Iris pigment epithelial cell (primary cell): ENCODE measurements around the gene SLC25A14.
"Not testable (repeated sequence)": the region's sequence is repeated elsewhere in the genome, so short reads cannot be mapped to it uniquely, and the experiment has no call there.

Source experiments
- DNase-seq: peaks from one replicate; pipeline ENCODE4 v3.0.0-alpha.2; 2011; ENCODE audit warnings: low read depth

The SLC25A14 gene

GRCh38 chrX:130339408-130340222, at the start of gene SLC25A14:
TSS of gene SLC25A14 (plus strand) at chrX:130339919. CDS start at chrX:130340279, 360 bp downstream.
- DNase-seq: peak; percentile 61

DNA sequence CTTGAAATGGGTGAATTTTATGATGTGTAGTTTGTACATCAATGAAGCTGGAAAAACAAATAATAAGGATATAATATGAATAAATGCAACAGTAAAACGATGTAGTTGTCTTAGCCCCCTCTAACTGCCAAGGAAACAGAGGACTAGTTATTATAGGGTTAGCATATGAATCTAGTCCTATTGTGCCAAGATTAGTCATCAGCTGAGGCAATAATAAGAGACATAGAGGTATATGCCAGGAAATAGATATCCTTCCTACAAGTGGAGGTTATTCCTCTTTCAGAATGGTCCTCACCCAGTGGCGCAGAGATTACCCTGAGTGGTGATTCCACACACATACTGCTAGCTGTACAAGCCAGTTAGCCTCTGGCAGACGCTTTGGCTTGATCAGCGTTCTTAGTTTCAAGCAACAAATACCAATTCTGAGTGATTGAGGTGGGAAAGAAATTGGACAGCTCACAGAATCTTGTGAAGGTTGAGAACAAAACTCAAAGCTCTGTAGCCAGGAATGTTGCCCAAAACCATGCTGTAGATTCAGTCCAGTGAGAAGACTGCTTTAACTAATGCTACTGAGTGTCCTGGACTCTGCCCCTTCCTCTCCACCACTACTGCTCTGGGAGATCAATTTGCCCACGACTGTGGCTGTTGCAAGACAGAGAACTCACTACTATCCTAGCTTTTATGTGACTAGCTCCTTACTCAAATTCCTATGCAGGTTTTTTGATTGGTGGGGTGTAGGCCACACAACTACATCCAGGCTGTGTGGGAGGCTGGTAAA, 44.0 kb upstream of the SLC25A14 start:
- DNase-seq: peak; percentile 23

- DNase-seq: no peak
Observed at GRCh38 chrX:130296297-130296678, 43.4 kb upstream of the SLC25A14 start.

DNA sequence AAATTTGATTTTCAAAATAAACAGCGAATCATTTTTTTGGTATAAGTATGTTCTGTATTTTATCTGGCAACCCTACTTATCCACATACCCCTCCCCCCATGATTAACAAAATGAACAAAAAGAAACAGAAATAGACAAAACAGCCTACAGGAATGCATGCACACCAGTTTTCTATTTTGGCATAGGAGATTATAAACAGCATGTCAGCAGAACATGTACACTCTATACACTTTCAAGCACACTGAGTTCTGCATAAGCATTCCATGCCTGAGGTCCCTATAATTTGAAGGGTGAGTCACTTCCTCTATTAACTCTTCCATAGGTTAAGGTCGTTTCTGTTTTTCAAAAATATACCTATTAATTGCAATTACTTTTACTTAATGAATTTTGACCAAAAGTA, 43.0 kb upstream of the SLC25A14 start:
- peak; percentile 23 for DNase-seq

- no peak for DNase-seq
Observed at GRCh38 chrX:130299279-130300009, 40.3 kb upstream of the SLC25A14 start.

DNA sequence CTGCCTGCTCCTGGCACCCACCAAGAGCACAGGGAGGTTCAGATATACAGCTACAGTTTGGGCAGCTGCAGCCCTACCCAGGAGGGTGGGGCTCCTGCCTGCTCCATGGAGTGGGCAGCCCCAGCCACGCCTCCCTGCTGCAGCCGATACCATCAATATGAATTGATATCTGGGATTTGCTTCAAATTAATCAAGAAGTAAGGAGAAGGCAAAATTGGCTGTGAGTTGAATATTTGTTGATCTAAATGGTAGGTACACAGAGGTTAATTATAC, 39.8 kb upstream of the SLC25A14 start:
- DNase-seq: no peak

DNA sequence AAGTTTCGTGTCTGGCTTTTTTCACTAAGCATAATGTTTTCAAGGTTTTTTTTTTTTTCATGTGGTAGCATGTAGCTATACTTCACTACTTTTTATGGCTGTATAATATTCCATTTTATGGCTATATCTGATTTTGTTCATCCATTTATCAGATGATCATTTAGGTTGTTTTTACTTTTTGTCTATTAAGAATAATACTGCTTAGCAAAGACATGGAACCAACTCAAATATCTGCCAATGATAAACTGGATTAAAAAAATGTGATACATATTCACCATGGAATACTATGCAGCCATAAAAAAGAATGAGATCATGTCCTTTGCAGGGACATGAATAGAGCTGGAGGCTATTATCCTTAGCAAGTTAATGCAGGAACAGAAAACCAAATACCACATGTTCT, 38.3 kb upstream of the SLC25A14 start:
- no peak for DNase-seq

DNA sequence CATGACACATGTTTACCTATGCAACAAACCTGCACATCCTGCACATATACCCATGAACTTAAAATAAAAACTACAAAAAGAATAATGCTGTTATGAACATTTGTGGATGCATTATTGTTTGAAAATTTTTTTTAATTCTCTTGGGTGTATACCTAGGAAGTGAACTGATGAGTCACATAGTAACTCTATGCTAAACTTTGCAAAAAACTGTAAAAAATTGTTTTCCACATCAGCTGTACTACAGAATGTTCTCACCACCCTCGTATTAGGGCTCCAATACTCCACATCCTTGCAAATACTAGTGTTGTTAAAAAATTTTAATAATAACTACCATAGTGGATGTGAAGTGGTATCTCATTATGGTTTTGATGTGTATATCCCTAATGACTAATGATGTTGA, 37.7 kb upstream of the SLC25A14 start:
- DNase-seq: no peak

GRCh38 chrX:130304587-130305368, 34.9 kb upstream of the SLC25A14 start:
- no peak for DNase-seq

DNA sequence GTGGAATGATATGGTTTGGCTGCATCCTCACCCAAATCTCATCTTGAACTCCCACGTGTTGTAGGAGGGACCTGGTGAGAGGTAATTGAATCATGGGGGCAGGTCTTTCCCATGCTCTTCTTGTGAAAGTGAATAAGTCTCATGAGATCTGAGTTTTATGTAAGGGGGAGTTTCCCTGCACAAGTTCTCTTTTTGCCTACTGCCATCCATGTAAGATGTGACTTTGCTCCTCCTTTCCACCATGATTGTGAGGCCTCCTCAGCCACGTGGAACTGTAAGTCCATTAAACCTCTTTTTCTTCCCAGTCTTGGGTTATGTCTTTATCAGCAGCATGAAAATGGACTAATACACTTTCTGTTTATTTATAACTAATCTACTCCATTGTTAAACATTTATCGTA, 19.8 kb upstream of the SLC25A14 start:
- DNase-seq: not testable (repeated sequence)

DNA sequence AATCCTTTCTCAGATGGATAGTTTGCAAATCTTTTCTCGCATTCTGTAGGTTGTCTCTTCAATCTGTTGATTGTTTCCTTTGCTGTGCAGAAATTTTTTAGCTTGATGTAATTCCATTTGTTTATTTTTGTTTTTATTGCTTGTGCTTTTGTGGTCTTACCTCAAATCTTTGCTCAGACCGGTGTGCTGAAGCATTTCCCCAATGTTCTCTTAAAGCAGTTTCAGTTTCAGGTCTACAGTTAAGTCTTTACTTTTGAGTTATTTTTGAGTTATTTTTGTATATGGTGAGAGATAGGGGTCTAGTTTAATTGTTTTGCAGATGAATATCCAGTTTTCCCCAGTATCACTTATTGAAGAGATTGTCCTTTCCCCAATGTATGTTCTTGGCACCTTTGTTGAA, 18.2 kb upstream of the SLC25A14 start:
- DNase-seq: no peak

DNA sequence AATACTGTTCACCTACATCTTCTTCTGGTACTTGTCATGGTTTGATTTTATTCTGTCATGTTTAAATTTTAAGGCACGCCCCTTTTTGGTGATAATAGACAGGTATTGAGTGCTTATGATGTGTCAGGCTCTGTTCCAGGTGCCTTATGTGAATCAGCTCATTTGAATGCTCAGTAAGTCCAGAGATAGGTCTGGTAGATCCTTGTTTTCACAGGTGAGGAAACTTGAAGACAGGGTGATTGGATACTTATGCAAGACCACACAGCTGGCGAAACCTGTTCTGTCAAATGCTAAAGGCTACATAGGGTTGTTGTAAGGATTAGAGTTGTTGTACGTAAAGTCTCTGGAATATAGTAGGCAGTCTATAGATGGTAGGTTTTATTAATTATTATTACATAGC, 9.6 kb upstream of the SLC25A14 start:
- no peak for DNase-seq

DNA sequence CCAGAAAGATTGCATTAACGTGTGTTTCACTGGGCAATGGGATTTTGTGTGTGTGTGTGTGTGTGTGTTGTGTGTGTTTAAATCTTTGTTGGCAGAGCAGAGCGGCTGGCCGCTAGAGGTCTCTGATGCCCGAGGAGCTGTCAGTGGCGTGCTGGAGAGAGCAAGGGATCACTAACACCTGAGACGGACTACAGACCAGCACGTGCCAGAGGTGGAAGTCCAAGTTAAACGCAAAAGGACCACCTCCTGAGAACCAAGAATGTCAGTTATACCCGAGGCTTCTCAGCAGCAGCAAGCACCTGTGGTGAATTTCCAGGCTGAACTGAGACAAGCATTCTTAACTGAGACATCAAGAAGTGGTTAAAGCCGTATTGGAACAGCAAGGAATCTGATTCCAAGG, 9.0 kb upstream of the SLC25A14 start:
- DNase-seq: peak; percentile 45

- DNase-seq: no peak
Observed at GRCh38 chrX:130336531-130336930, 3.2 kb upstream of the SLC25A14 start.

- not testable (repeated sequence) for DNase-seq
Observed at GRCh38 chrX:130338869-130339268, 850 bp upstream of the SLC25A14 start.

DNA sequence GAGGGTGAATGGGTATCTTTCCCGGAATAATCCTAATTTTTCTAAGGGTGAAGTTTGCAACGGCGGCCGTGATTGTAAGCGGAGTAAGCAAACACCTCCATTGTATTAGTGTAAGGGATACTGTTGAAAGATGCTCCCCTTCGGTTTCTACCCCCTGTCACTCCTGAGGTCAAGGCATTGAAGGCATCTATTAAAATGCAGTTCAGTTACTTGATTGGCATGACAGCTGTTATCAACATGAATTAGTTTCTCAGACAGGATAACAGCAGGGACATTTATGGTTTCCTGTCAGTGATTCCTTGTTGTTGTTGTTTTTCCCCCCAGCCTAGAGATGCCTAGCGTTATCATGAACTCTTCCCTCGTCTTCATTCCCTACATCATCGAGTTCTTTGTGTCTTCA, 552 bp downstream of the SLC25A14 start:
- no peak for DNase-seq

- DNase-seq: peak; percentile 4
Observed at GRCh38 chrX:130343411-130343810, 3.7 kb downstream of the SLC25A14 start.

- peak; percentile 23 for DNase-seq
Observed at GRCh38 chrX:130347321-130347720, 7.6 kb downstream of the SLC25A14 start.

DNA sequence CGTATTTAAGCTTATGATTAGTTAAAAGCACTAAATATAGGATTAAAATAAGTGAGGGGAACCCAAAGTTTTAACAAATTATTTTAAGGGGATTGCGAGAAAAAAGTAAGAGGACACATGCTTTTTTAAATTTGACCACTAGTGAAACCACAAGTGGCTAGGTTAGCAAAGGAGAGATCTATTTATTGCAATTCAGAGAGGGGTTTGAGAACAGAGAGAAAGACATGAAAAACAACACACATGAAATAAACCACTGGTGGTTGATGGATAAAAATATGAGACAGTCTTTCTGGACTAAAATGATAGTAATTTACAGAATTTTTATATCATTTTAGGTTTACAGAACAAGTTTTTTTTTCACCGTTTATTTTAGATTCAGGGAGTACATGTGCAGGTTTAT, 11.8 kb downstream of the SLC25A14 start:
- DNase-seq: no peak

DNA sequence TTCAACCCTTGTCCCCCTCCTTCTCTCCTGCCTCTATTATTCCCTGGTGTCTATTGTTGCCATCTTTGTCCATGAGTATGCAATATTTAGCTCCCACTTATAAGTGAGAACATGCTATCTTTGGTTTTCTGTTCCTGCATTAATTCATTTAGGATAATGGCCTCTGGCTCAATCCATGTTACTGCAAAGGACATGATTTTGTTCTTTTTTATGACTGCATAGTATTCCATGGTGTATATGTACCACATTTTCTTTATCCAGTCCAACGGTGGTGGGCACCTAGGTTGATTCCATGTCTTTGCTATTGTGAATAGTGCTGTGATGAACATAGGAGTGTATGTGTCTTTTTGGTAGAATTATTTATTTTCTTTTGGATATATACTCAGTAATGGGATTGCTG, 12.3 kb downstream of the SLC25A14 start:
- not testable (repeated sequence) for DNase-seq

- no peak for DNase-seq
Observed at GRCh38 chrX:130376077-130376476, 36.4 kb downstream of the SLC25A14 start.

- DNase-seq: peak; percentile 3
Observed at GRCh38 chrX:130378024-130378669, 38.4 kb downstream of the SLC25A14 start.
